ENCODE measurements around the gene SLC35D3. TPM values are rescaled to one million over a fixed set of nuclear protein-coding genes. Genes with fewer than 3 reads are reported as not detected.

Gene SLC35D3
- total RNA-seq, 1 experiment from 2014 or later = 0.39 TPM

DNA sequence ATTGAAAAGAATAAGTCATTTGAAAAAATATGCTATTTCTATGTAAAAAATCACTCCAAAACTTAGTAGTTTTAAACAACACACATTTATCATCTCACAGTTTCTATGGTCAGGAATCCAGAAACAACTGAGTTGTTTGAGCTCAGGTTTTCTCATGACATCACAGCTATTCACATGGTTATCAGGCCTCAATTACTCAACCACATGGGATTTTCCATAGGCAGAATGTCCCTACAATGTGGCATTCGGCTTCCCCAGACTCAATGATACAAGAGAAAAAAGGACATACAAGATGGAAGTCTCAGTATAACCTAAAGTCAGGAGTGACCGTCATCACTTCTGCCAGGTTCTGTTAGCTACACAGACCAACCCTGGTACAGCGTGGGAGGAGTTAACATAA lies 3.4 kb upstream of the SLC35D3 start:
- Mint-ChIP-seq H3K4me3 (no peak overlapping the region), H3K9me3 (no peaks in the 10 kb centered on the region), H3K36me3 (no peaks in the 10 kb centered on the region), H3K27ac (no peak overlapping the region), H3K4me1 (peaks cover 14% of the 10 kb centered on the region), H3K27me3 (ENCODE audit: low read depth) (peaks cover 53% of the 10 kb centered on the region)
- ChIA-PET POLR2A (no interaction called here), CTCF (interaction anchor here (1.2 to 2.0 kb wide), 3 partner anchors 8 to 275 kb away, joined by 3 to 5 read pairs (median 4); no protein-coding TSS in a partner anchor)
- ATAC-seq (no peak), DNase-seq (ENCODE audit: low spot score) (no peak)
- no peak for TF ChIP-seq FOXJ3 (CRISPR knock-in tag; IDR thresholded peaks at IDR 0.05; ENCODE audit: borderline replicate concordance)
- TF ChIP-seq, protein P1, sequence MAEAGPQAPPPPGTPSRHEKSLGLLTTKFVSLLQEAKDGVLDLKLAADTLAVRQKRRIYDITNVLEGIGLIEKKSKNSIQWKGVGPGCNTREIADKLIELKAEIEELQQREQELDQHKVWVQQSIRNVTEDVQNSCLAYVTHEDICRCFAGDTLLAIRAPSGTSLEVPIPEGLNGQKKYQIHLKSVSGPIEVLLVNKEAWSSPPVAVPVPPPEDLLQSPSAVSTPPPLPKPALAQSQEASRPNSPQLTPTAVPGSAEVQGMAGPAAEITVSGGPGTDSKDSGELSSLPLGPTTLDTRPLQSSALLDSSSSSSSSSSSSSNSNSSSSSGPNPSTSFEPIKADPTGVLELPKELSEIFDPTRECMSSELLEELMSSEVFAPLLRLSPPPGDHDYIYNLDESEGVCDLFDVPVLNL (CRISPR knock-in tag; IDR thresholded peaks at IDR 0.05; ENCODE audit: borderline replicate concordance, low read depth) = no peak
- no peak for TF ChIP-seq FOXK1 (CRISPR knock-in tag; IDR thresholded peaks at IDR 0.05)
- TF ChIP-seq ZBTB21 (CRISPR knock-in tag; IDR thresholded peaks at IDR 0.05; ENCODE audit: borderline replicate concordance) = no peak
- TF ChIP-seq KAT7 (CRISPR knock-in tag; IDR thresholded peaks at IDR 0.05; ENCODE audit: borderline replicate concordance) = no peak
- TF ChIP-seq GTF2I (CRISPR knock-in tag; conservative IDR thresholded peaks at IDR 0.05) = no peak
- no peak for TF ChIP-seq TEAD1 (CRISPR knock-in tag; IDR thresholded peaks at IDR 0.05)
- no peak for TF ChIP-seq ZNF121 (CRISPR knock-in tag; IDR thresholded peaks at IDR 0.05)
- TF ChIP-seq, protein P2, sequence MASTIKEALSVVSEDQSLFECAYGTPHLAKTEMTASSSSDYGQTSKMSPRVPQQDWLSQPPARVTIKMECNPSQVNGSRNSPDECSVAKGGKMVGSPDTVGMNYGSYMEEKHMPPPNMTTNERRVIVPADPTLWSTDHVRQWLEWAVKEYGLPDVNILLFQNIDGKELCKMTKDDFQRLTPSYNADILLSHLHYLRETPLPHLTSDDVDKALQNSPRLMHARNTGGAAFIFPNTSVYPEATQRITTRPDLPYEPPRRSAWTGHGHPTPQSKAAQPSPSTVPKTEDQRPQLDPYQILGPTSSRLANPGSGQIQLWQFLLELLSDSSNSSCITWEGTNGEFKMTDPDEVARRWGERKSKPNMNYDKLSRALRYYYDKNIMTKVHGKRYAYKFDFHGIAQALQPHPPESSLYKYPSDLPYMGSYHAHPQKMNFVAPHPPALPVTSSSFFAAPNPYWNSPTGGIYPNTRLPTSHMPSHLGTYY (CRISPR knock-in tag; IDR thresholded peaks at IDR 0.05) = no peak
- TF ChIP-seq GRHL2 (CRISPR knock-in tag; IDR thresholded peaks at IDR 0.05; ENCODE audit: insufficient replicate concordance, severe bottlenecking) = no peak
- no peak for TF ChIP-seq IRF2 (CRISPR knock-in tag; IDR thresholded peaks at IDR 0.05; ENCODE audit: borderline replicate concordance, low read depth)
- no peak for TF ChIP-seq JUN (CRISPR knock-in tag; IDR thresholded peaks at IDR 0.05)
- no peak for TF ChIP-seq NFYB (CRISPR knock-in tag; conservative IDR thresholded peaks at IDR 0.05; ENCODE audit: low read depth)
- no peak for TF ChIP-seq JAZF1 (CRISPR knock-in tag; IDR thresholded peaks at IDR 0.05)
- TF ChIP-seq MYBL2 (CRISPR knock-in tag; IDR thresholded peaks at IDR 0.05) = no peak
- TF ChIP-seq ZNF423 (CRISPR knock-in tag; IDR thresholded peaks at IDR 0.05) = no peak

DNA sequence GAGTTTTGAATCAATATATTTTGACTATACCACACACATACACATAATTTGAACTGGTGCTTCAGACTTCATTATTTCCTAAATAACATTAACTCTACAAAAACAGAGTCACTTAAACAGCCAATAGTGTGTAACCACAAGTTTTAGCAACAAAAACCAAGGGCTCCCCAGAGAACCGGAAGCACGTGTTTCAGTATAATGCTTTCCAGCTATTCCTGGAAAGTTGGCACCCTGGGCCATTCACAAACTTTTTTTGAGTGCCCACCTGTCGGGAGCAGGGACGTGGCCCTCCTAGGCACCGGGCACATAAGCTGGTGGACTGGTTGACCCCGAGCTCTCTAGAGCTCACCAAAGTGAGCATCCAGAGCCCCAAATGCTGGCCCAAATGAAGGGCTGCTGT lies 1.9 kb upstream of the SLC35D3 start:
- peak overlapping the region; percentile 70 for H3K4me3 Mint-ChIP-seq
- H3K9me3 Mint-ChIP-seq = no peaks in the 10 kb centered on the region
- DNase-seq (ENCODE audit: low spot score) = no peak
- no peak overlapping the region for H3K27ac Mint-ChIP-seq
- H3K36me3 Mint-ChIP-seq = no peaks in the 10 kb centered on the region
- H3K4me1 Mint-ChIP-seq = peaks cover 19% of the 10 kb centered on the region
- H3K27me3 Mint-ChIP-seq (ENCODE audit: low read depth) = peaks cover 64% of the 10 kb centered on the region
- ChIA-PET POLR2A (interaction anchor here (1.6 kb wide), 1 partner anchor 38 kb away, joined by 4 read pairs; no protein-coding TSS in a partner anchor), CTCF (interaction anchor here (1.1 to 2.0 kb wide), 4 partner anchors 75 to 370 kb away, joined by 3 to 5 read pairs (median 4); partner anchors contain the start of gene MAP7)
- ATAC-seq = no peak
- TF ChIP-seq TEAD1 (CRISPR knock-in tag; IDR thresholded peaks at IDR 0.05) = no peak
- no peak for TF ChIP-seq RORB (CRISPR knock-in tag; IDR thresholded peaks at IDR 0.05)
- no peak for TF ChIP-seq ZNF121 (CRISPR knock-in tag; IDR thresholded peaks at IDR 0.05)
- TF ChIP-seq, protein P3, sequence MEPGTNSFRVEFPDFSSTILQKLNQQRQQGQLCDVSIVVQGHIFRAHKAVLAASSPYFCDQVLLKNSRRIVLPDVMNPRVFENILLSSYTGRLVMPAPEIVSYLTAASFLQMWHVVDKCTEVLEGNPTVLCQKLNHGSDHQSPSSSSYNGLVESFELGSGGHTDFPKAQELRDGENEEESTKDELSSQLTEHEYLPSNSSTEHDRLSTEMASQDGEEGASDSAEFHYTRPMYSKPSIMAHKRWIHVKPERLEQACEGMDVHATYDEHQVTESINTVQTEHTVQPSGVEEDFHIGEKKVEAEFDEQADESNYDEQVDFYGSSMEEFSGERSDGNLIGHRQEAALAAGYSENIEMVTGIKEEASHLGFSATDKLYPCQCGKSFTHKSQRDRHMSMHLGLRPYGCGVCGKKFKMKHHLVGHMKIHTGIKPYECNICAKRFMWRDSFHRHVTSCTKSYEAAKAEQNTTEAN (CRISPR knock-in tag; IDR thresholded peaks at IDR 0.05) = no peak
- no peak for TF ChIP-seq GRHL2 (CRISPR knock-in tag; IDR thresholded peaks at IDR 0.05; ENCODE audit: insufficient replicate concordance, severe bottlenecking)

DNA sequence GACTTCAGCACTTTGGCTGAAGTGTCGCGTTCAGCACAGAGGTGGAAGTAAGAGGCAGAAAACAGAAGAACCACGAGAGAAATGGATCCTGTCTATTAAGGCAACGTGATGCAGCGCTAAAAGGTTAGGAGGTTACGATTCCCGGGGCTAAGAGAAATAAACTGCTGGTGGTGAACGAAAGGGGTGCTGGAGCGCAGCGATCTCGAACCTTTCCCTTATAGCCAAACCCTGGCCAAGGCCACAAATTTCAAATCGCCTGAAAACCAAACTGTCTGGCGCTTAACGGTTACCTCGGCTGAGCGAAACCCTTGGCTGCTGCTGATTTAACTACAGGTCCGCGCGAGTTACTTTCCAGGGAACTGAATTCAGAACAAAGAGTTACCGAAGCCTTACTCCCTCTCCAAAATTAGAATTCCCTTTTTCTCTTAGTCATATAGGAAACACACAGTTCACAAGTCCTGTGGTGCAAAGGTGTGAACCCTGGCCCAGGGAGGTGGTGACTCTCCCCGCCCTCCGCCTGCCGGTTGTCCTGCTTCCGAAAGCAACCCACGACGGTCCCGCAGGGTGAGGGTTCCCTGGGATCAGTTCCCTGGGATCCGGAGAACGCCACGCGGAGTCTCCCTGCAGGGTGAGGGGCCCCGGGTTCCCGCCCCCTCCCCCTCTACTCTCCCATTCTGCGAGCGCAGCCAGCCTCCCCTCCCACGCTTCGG lies 1.3 kb upstream of the SLC35D3 start:
- ChIA-PET POLR2A (interaction anchor here (1.6 kb wide), 1 partner anchor 37 kb away, joined by 4 read pairs; no protein-coding TSS in a partner anchor), CTCF (interaction anchor here (1.1 to 2.7 kb wide), 8 partner anchors 37 to 371 kb away, joined by 3 to 16 read pairs (median 5); partner anchors contain the start of genes MAP3K5 and MAP7)
- Mint-ChIP-seq H3K27me3 (ENCODE audit: low read depth) (peaks cover 69% of the 10 kb centered on the region), H3K4me3 (peak overlapping the region; percentile 70), H3K36me3 (no peaks in the 10 kb centered on the region), H3K4me1 (peaks cover 19% of the 10 kb centered on the region), H3K27ac (no peak overlapping the region), H3K9me3 (no peaks in the 10 kb centered on the region)
- DNase-seq (ENCODE audit: low spot score) = peak; percentile 17
- ATAC-seq = peak; percentile 5
- TF ChIP-seq, protein P4, sequence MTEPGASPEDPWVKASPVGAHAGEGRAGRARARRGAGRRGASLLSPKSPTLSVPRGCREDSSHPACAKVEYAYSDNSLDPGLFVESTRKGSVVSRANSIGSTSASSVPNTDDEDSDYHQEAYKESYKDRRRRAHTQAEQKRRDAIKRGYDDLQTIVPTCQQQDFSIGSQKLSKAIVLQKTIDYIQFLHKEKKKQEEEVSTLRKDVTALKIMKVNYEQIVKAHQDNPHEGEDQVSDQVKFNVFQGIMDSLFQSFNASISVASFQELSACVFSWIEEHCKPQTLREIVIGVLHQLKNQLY (CRISPR knock-in tag; IDR thresholded peaks at IDR 0.05) = no peak
- TF ChIP-seq CREM (CRISPR knock-in tag; IDR thresholded peaks at IDR 0.05) = no peak
- TF ChIP-seq, protein P5, sequence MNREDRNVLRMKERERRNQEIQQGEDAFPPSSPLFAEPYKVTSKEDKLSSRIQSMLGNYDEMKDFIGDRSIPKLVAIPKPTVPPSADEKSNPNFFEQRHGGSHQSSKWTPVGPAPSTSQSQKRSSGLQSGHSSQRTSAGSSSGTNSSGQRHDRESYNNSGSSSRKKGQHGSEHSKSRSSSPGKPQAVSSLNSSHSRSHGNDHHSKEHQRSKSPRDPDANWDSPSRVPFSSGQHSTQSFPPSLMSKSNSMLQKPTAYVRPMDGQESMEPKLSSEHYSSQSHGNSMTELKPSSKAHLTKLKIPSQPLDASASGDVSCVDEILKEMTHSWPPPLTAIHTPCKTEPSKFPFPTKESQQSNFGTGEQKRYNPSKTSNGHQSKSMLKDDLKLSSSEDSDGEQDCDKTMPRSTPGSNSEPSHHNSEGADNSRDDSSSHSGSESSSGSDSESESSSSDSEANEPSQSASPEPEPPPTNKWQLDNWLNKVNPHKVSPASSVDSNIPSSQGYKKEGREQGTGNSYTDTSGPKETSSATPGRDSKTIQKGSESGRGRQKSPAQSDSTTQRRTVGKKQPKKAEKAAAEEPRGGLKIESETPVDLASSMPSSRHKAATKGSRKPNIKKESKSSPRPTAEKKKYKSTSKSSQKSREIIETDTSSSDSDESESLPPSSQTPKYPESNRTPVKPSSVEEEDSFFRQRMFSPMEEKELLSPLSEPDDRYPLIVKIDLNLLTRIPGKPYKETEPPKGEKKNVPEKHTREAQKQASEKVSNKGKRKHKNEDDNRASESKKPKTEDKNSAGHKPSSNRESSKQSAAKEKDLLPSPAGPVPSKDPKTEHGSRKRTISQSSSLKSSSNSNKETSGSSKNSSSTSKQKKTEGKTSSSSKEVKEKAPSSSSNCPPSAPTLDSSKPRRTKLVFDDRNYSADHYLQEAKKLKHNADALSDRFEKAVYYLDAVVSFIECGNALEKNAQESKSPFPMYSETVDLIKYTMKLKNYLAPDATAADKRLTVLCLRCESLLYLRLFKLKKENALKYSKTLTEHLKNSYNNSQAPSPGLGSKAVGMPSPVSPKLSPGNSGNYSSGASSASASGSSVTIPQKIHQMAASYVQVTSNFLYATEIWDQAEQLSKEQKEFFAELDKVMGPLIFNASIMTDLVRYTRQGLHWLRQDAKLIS (CRISPR knock-in tag; IDR thresholded peaks at IDR 0.05; ENCODE audit: borderline replicate concordance) = 0 out of 2 replicates have a peak, but pooled peaks have one; percentile 12
- TF ChIP-seq ZNF416 (CRISPR knock-in tag; IDR thresholded peaks at IDR 0.05) = no peak
